ENCODE measurements around the gene KLRK1.
"Not testable (repeated sequence)": the region's sequence is repeated elsewhere in the genome, so short reads cannot be mapped to it uniquely, and the experiment has no call there.

KLRK1 gene

GRCh38 chr12:10389904-10390303 lies at the start of gene KLRK1:
KLRK1 (minus strand) TSS chr12:10390041; CDS start chr12:10388810, 1,231 bp downstream.
- DNase-seq: no peak

GRCh38 chr12:10437601-10438000 lies 47.8 kb upstream of the KLRK1 start:
- not testable (repeated sequence) for DNase-seq

GRCh38 chr12:10435816-10436215 lies 46.0 kb upstream of the KLRK1 start, which contains the start of gene KLRC2:
KLRC2 (minus strand) TSS chr12:10436010; CDS start chr12:10435986, 24 bp downstream.
- DNase-seq: peak in 7 of 56 donors; percentile 0 to 30 (median 10)

GRCh38 chr12:10430623-10431022 lies 40.8 kb upstream of the KLRK1 start:
- not testable (repeated sequence) for DNase-seq

- DNase-seq: peak in 9 of 56 donors; percentile 1 to 27 (median 9)
Observed at GRCh38 chr12:10425938-10426337, 36.1 kb upstream of the KLRK1 start.

GRCh38 chr12:10424260-10424899 lies 34.5 kb upstream of the KLRK1 start:
- DNase-seq: not testable (repeated sequence)

GRCh38 chr12:10422159-10422558 lies 32.3 kb upstream of the KLRK1 start:
- DNase-seq: not testable (repeated sequence)

- DNase-seq: not testable (repeated sequence)
Observed at GRCh38 chr12:10420334-10420733, 30.5 kb upstream of the KLRK1 start, which contains the start of gene KLRC3. KLRC3 (minus strand) TSS chr12:10420595; CDS start chr12:10420550, 45 bp downstream.

- no peak for DNase-seq
Observed at GRCh38 chr12:10409392-10409791, 19.6 kb upstream of the KLRK1 start, which contains the start of gene KLRC4. KLRC4 (minus strand) TSS chr12:10409757; CDS start chr12:10409575, 182 bp downstream.

- DNase-seq: no peak
Observed at GRCh38 chr12:10408842-10409241, 19.0 kb upstream of the KLRK1 start.

GRCh38 chr12:10406725-10407124 lies 16.9 kb upstream of the KLRK1 start:
- DNase-seq: no peak

GRCh38 chr12:10405294-10405693 lies 15.5 kb upstream of the KLRK1 start:
- DNase-seq: no peak

- DNase-seq: no peak
Observed at GRCh38 chr12:10404798-10405197, 15.0 kb upstream of the KLRK1 start.

GRCh38 chr12:10400829-10401228 lies 11.0 kb upstream of the KLRK1 start:
- DNase-seq: no peak

- no peak for DNase-seq
Observed at GRCh38 chr12:10398168-10398567, 8.3 kb upstream of the KLRK1 start.

- no peak for DNase-seq
Observed at GRCh38 chr12:10397296-10397695, 7.5 kb upstream of the KLRK1 start.

- not testable (repeated sequence) for DNase-seq
Observed at GRCh38 chr12:10396176-10396575, 6.3 kb upstream of the KLRK1 start.

GRCh38 chr12:10395390-10395998 lies 5.7 kb upstream of the KLRK1 start:
- DNase-seq: no peak

- not testable (repeated sequence) for DNase-seq
Observed at GRCh38 chr12:10394531-10395152, 4.8 kb upstream of the KLRK1 start.

- no peak for DNase-seq
Observed at GRCh38 chr12:10393291-10393690, 3.5 kb upstream of the KLRK1 start.

GRCh38 chr12:10392394-10392930 lies 2.6 kb upstream of the KLRK1 start:
- peak in 1 of 56 donors; percentile 4 for DNase-seq

GRCh38 chr12:10390991-10391390 lies 1.1 kb upstream of the KLRK1 start:
- DNase-seq: not testable (repeated sequence)
